Transverse colon (tissue), 4 donors: ENCODE measurements around the gene SORCS3.

Experiments used
- EP300 ChIP-seq: sonication (generic); formaldehyde crosslinking; IDR thresholded peaks from one replicate; pipeline ENCODE4 v1.6.1; 2017; ENCODE audit warnings: antibody characterized with exemption, low read depth
- POLR2A ChIP-seq: fragments of 450-650 bp; IDR thresholded peaks from one replicate; pipeline ENCODE4 v1.6.1; 2016; ENCODE audit warnings: antibody characterized with exemption, mild to moderate bottlenecking, moderate library complexity
- POLR2AphosphoS5 ChIP-seq, 3 donors: sonication (generic); formaldehyde crosslinking; IDR thresholded peaks; one replicate each; pipeline ENCODE4 v1.6.1; 2016; ENCODE audit warnings: antibody characterized with exemption in 3 of 3
- TF ChIP-seq, protein P1 (sequence below), 5 experiments: fragments of 200-600 bp in 3 of 5; fragments of 450-650 bp in 2 of 5; sonication (generic) in 3 of 5; IDR thresholded peaks; 1 replicate in 2 of 5; 2 replicates in 3 of 5; pipeline ENCODE4 v1.5.1; 2016 to 2017; ENCODE audit warnings: antibody characterized with exemption in 5 of 5, inconsistent platforms in 3 of 5, mild to moderate bottlenecking in 2 of 5, moderate library complexity in 1 of 5

DNA sequence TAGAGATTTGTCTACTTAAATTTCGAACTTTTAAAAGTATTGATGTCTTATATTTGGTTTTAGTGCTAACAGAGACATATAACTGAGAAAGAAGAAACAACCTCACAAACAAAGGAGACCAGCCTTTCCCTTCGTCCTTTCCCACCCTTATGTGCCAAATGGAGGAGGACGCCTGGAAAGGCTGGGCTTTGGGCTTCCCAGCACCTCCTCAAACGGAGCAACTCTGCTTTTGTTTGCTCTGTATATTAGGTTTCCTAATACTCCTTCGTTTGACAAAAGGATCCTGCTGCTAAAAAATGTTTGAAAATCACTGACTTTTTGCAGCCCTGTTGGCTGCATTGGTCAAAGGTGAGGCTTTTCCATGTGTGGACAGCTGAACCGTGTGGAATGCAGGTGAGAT is 471.8 kb downstream of the SORCS3 start:
- TF ChIP-seq, protein P1, sequence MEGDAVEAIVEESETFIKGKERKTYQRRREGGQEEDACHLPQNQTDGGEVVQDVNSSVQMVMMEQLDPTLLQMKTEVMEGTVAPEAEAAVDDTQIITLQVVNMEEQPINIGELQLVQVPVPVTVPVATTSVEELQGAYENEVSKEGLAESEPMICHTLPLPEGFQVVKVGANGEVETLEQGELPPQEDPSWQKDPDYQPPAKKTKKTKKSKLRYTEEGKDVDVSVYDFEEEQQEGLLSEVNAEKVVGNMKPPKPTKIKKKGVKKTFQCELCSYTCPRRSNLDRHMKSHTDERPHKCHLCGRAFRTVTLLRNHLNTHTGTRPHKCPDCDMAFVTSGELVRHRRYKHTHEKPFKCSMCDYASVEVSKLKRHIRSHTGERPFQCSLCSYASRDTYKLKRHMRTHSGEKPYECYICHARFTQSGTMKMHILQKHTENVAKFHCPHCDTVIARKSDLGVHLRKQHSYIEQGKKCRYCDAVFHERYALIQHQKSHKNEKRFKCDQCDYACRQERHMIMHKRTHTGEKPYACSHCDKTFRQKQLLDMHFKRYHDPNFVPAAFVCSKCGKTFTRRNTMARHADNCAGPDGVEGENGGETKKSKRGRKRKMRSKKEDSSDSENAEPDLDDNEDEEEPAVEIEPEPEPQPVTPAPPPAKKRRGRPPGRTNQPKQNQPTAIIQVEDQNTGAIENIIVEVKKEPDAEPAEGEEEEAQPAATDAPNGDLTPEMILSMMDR (IDR thresholded peaks at IDR 0.05), result no peak
- TF ChIP-seq EP300, result no peak
- TF ChIP-seq POLR2AphosphoS5 (IDR thresholded peaks at IDR 0.05), result no peak
- no peak for TF ChIP-seq POLR2A
